Measurements from ENCODE around the gene CSMD2. TPM values are rescaled to one million over a fixed set of nuclear protein-coding genes. Genes with fewer than 3 reads are reported as not detected.

The CSMD2 gene
- total RNA-seq, 4 donors from 2014 or later: 0.09 to 0.20 TPM; not detected in 2

- Histone ChIP-seq H3K4me3 (no peak overlapping the region), H3K27me3 (no peaks in the 10 kb centered on the region), H3K36me3 (no peaks in the 10 kb centered on the region), H3K9me3 (no peaks in the 10 kb centered on the region), H3K27ac (no peak overlapping the region), H3K4me1 (no peaks in the 10 kb centered on the region)
- TF ChIP-seq POLR2A (IDR thresholded peaks at IDR 0.05) (no peak), CTCF (IDR thresholded peaks at IDR 0.05 in 4 of 5, conservative IDR thresholded peaks at IDR 0.05 in 1 of 5) (no peak)
- ATAC-seq (no peak), DNase-seq (no peak)
- in situ Hi-C loops (cut with MboI; ENCODE audit: low sequenced_read_pairs in 4 of 4): loop anchor here in 1 of 4 donors (25.0 kb wide), 1 partner anchor 497 kb away; no protein-coding TSS in a partner anchor
- intact Hi-C loops (cut with DNase I; ENCODE audit: low total_unique reads): no loop called here
Observed at GRCh38 chr1:33608825-33609400, 556.1 kb downstream of the CSMD2 start.

- H3K36me3 ChIP-seq: no peaks in the 10 kb centered on the region
- no peak for TF ChIP-seq POLR2A (IDR thresholded peaks at IDR 0.05)
- TF ChIP-seq CTCF (IDR thresholded peaks at IDR 0.05 in 4 of 5, conservative IDR thresholded peaks at IDR 0.05 in 1 of 5): no peak
- in situ Hi-C loops (cut with MboI; ENCODE audit: low sequenced_read_pairs in 4 of 4) (loop anchor here in 1 of 4 donors (25.0 kb wide), 1 partner anchor 495 kb away; no protein-coding TSS in a partner anchor), intact Hi-C loops (cut with DNase I; ENCODE audit: low total_unique reads) (no loop called here)
- H3K4me1 ChIP-seq: no peaks in the 10 kb centered on the region
- no peak overlapping the region for H3K27ac ChIP-seq
- no peak overlapping the region for H3K4me3 ChIP-seq
- ATAC-seq (no peak), DNase-seq (no peak)
- no peaks in the 10 kb centered on the region for H3K27me3 ChIP-seq
- no peaks in the 10 kb centered on the region for H3K9me3 ChIP-seq
Observed at GRCh38 chr1:33607444-33608005, 557.5 kb downstream of the CSMD2 start.

- Histone ChIP-seq H3K36me3 (no peaks in the 10 kb centered on the region), H3K27me3 (no peaks in the 10 kb centered on the region), H3K4me3 (no peak overlapping the region), H3K4me1 (no peaks in the 10 kb centered on the region), H3K9me3 (no peaks in the 10 kb centered on the region), H3K27ac (no peak overlapping the region)
- intact Hi-C loops (cut with DNase I; ENCODE audit: low total_unique reads) (no loop called here), in situ Hi-C loops (cut with MboI; ENCODE audit: low sequenced_read_pairs in 4 of 4) (loop anchor here in 1 of 4 donors (25.0 kb wide), 1 partner anchor 494 kb away; no protein-coding TSS in a partner anchor)
- TF ChIP-seq CTCF (IDR thresholded peaks at IDR 0.05 in 4 of 5, conservative IDR thresholded peaks at IDR 0.05 in 1 of 5) (no peak), POLR2A (IDR thresholded peaks at IDR 0.05) (no peak)
- DNase-seq: no peak
- ATAC-seq: peak; percentile 44 to 74
Observed at GRCh38 chr1:33606272-33606671, 558.8 kb downstream of the CSMD2 start.

- Histone ChIP-seq H3K4me3 (no peak overlapping the region), H3K27ac (no peak overlapping the region), H3K9me3 (no peaks in the 10 kb centered on the region), H3K4me1 (no peaks in the 10 kb centered on the region), H3K27me3 (no peaks in the 10 kb centered on the region), H3K36me3 (no peaks in the 10 kb centered on the region)
- TF ChIP-seq CTCF (IDR thresholded peaks at IDR 0.05 in 4 of 5, conservative IDR thresholded peaks at IDR 0.05 in 1 of 5) (no peak), POLR2A (IDR thresholded peaks at IDR 0.05) (no peak)
- DNase-seq (no peak), ATAC-seq (no peak)
- intact Hi-C loops (cut with DNase I; ENCODE audit: low total_unique reads): no loop called here
- in situ Hi-C loops (cut with MboI; ENCODE audit: low sequenced_read_pairs in 4 of 4): loop anchor here in 1 of 4 donors (25.0 kb wide), 1 partner anchor 490 kb away; no protein-coding TSS in a partner anchor
Observed at GRCh38 chr1:33602271-33602670, 562.8 kb downstream of the CSMD2 start.

Data from gastrocnemius medialis (tissue), 4 donors.